Loucy (cell line): Measurements from ENCODE around the gene UBQLN1.
"Not testable (repeated sequence)": the region's sequence is repeated elsewhere in the genome, so short reads cannot be mapped to it uniquely, and the experiment has no call there.

Source experiments
- CTCF ChIP-seq: fragments of 200-600 bp; sonication (generic); conservative IDR thresholded peaks from 2 replicates; pipeline ENCODE4 v1.5.1; 2014; ENCODE audit warnings: mild to moderate bottlenecking, antibody characterized with exemption, low read length
- EZH2phosphoT487 ChIP-seq: fragments of 200-600 bp; IDR thresholded peaks from 2 replicates; pipeline ENCODE4 v1.6.1; 2018; ENCODE audit warnings: antibody characterized with exemption, mild to moderate bottlenecking, moderate library complexity, borderline replicate concordance

- not testable (repeated sequence) for TF ChIP-seq CTCF, EZH2phosphoT487
Observed at GRCh38 chr9:83613298-83613697, 94.5 kb downstream of the UBQLN1 start.
